WTC11 (cell line): ENCODE results near the gene SOX15.

Source experiments
- ATF3 ChIP-seq: sonication (generic); formaldehyde crosslinking; conservative IDR thresholded peaks from 2 replicates; pipeline ENCODE4 v1.8.1; 2022; ENCODE audit warnings: mild to moderate bottlenecking, missing genetic modification reagents
- CTCF ChIP-seq: fragments of 200-600 bp; IDR thresholded peaks from 2 replicates; pipeline ENCODE4 v1.8.0; 2022; ENCODE audit warnings: antibody characterized with exemption
- FOXJ3 ChIP-seq: sonication (generic); formaldehyde crosslinking; IDR thresholded peaks from 2 replicates; pipeline ENCODE4 v1.9.0; 2021; ENCODE audit warnings: missing genetic modification reagents, mild to moderate bottlenecking, borderline replicate concordance
- IRF2 ChIP-seq: sonication (generic); formaldehyde crosslinking; IDR thresholded peaks from 2 replicates; pipeline ENCODE4 v1.8.0; 2022; ENCODE audit warnings: low read depth, missing genetic modification reagents, borderline replicate concordance
- RELA ChIP-seq: sonication (generic); formaldehyde crosslinking; IDR thresholded peaks from 2 replicates; pipeline ENCODE4 v1.8.1; 2022; ENCODE audit warnings: missing genetic modification reagents, mild to moderate bottlenecking, borderline replicate concordance
- SP1 ChIP-seq: sonication (generic); formaldehyde crosslinking; conservative IDR thresholded peaks from 2 replicates; pipeline ENCODE4 v1.8.1; 2022; ENCODE audit warnings: missing genetic modification reagents
- ZBTB43 ChIP-seq: sonication (generic); formaldehyde crosslinking; IDR thresholded peaks from 2 replicates; pipeline ENCODE4 v1.8.1; 2023; ENCODE audit warnings: mild to moderate bottlenecking, missing genetic modification reagents

GRCh38 chr17:7569571-7569970 lies 20.3 kb downstream of the SOX15 start:
- TF ChIP-seq CTCF = no peak
- TF ChIP-seq SP1 (CRISPR knock-in tag) = no peak
- TF ChIP-seq ATF3 = no peak
- TF ChIP-seq FOXJ3 (CRISPR knock-in tag) = no peak
- no peak for TF ChIP-seq ZBTB43 (CRISPR knock-in tag)
- no peak for TF ChIP-seq RELA (CRISPR knock-in tag)
- no peak for TF ChIP-seq IRF2
